SK-N-SH treated with all-trans-retinoic acid at 6 μM for 48 hours (cell line): ENCODE data around the gene IFI44L.

Source experiments
- ATAC-seq: fragments of 200-7000 bp; cut with Tn5 transposase; 3 replicates; pipeline ENCODE4 v1.9.1; 2020; ENCODE audit warnings: mild to moderate bottlenecking, moderate library complexity
- ARNTL ChIP-seq: fragments of 450-650 bp; formaldehyde crosslinking; IDR thresholded peaks from 2 replicates; pipeline ENCODE4 v1.5.0; 2020; ENCODE audit warnings: low read depth, mild to moderate bottlenecking, moderate library complexity, borderline replicate concordance
- BACH2 ChIP-seq: fragments of 250-450 bp; sonication (Bioruptor Pico); IDR thresholded peaks from 2 replicates; pipeline ENCODE4 v1.9.0; 2021; ENCODE audit warnings: mild to moderate bottlenecking, borderline replicate concordance
- CSDC2 ChIP-seq: fragments of 250-450 bp; sonication (Bioruptor Pico); IDR thresholded peaks from 2 replicates; pipeline ENCODE4 v1.5.0; 2020; ENCODE audit warnings: mild to moderate bottlenecking, moderate library complexity
- ESRRG ChIP-seq: fragments of 250-450 bp; sonication (Bioruptor Pico); IDR thresholded peaks from 2 replicates; pipeline ENCODE4 v1.6.1; 2021; ENCODE audit warnings: mild to moderate bottlenecking
- GLIS3 ChIP-seq: fragments of 250-450 bp; sonication (Bioruptor Pico); IDR thresholded peaks from 2 replicates; pipeline ENCODE4 v1.5.0; 2020; ENCODE audit warnings: mild to moderate bottlenecking, moderate library complexity
- ISL1 ChIP-seq: fragments of 250-450 bp; sonication (Bioruptor Pico); IDR thresholded peaks from 2 replicates; pipeline ENCODE4 v2.1.2; 2022; ENCODE audit warnings: mild to moderate bottlenecking, moderate library complexity
- OSR1 ChIP-seq: fragments of 250-450 bp; sonication (Bioruptor Pico); IDR thresholded peaks from 2 replicates; pipeline ENCODE4 v1.8.0; 2022; ENCODE audit warnings: moderate library complexity, mild to moderate bottlenecking, inconsistent platforms
- PATZ1 ChIP-seq: fragments of 250-450 bp; sonication (Bioruptor Pico); IDR thresholded peaks from 2 replicates; pipeline ENCODE4 v1.8.0; 2020; ENCODE audit warnings: mild to moderate bottlenecking, moderate library complexity, borderline replicate concordance
- PPARA ChIP-seq: fragments of 250-450 bp; sonication (Bioruptor Pico); IDR thresholded peaks from 2 replicates; pipeline ENCODE4 v1.5.0; 2020; ENCODE audit warnings: mild to moderate bottlenecking, borderline replicate concordance
- RARB ChIP-seq: fragments of 250-450 bp; sonication (Bioruptor Pico); IDR thresholded peaks from 2 replicates; pipeline ENCODE4 v1.8.0; 2021; ENCODE audit warnings: mild to moderate bottlenecking, moderate library complexity
- SNAI2 ChIP-seq: fragments of 250-450 bp; sonication (Bioruptor Pico); IDR thresholded peaks from 2 replicates; pipeline ENCODE4 v1.5.0; 2020; ENCODE audit warnings: mild to moderate bottlenecking, moderate library complexity
- TCF4 ChIP-seq: fragments of 250-450 bp; sonication (Bioruptor Pico); IDR thresholded peaks from 2 replicates; pipeline ENCODE4 v1.8.0; 2021; ENCODE audit warnings: mild to moderate bottlenecking, moderate library complexity, borderline replicate concordance
- TOX ChIP-seq: fragments of 250-450 bp; sonication (Bioruptor Pico); IDR thresholded peaks from 2 replicates; pipeline ENCODE4 v1.8.0; 2021; ENCODE audit warnings: mild to moderate bottlenecking, moderate library complexity, borderline replicate concordance
- ZC3H10 ChIP-seq: fragments of 250-450 bp; sonication (Bioruptor Pico); IDR thresholded peaks from 2 replicates; pipeline ENCODE4 v1.5.1; 2021; ENCODE audit warnings: mild to moderate bottlenecking, moderate library complexity
- ZFP3 ChIP-seq: fragments of 250-450 bp; sonication (Bioruptor Pico); IDR thresholded peaks from 2 replicates; pipeline ENCODE4 v1.5.0; 2020; ENCODE audit warnings: mild to moderate bottlenecking, moderate library complexity
- ZFP30 ChIP-seq: fragments of 450-650 bp; formaldehyde crosslinking; IDR thresholded peaks from 2 replicates; pipeline ENCODE4 v1.5.0; 2022; ENCODE audit warnings: mild to moderate bottlenecking, moderate library complexity
- ZNF565 ChIP-seq: fragments of 450-650 bp; formaldehyde crosslinking; conservative IDR thresholded peaks from 2 replicates; pipeline ENCODE4 v1.5.0; 2020; ENCODE audit warnings: low read depth, mild to moderate bottlenecking, moderate library complexity
- ZNF70 ChIP-seq: fragments of 450-650 bp; formaldehyde crosslinking; IDR thresholded peaks from 2 replicates; pipeline ENCODE4 v1.5.0; 2020; ENCODE audit warnings: mild to moderate bottlenecking, moderate library complexity
- ZNF8 ChIP-seq: fragments of 450-650 bp; formaldehyde crosslinking; IDR thresholded peaks from 2 replicates; pipeline ENCODE4 v1.5.0; 2020; ENCODE audit warnings: mild to moderate bottlenecking, moderate library complexity
- TF ChIP-seq, protein P1 (sequence below): fragments of 250-450 bp; sonication (Bioruptor Pico); IDR thresholded peaks from 2 replicates; pipeline ENCODE4 v1.8.0; 2021; ENCODE audit warnings: low read depth, mild to moderate bottlenecking, moderate library complexity, borderline replicate concordance
- TF ChIP-seq, protein P2 (sequence below): fragments of 250-450 bp; sonication (Bioruptor Pico); IDR thresholded peaks from 2 replicates; pipeline ENCODE4 v1.5.1; 2020; ENCODE audit warnings: low read depth, mild to moderate bottlenecking, moderate library complexity
- TF ChIP-seq, protein P3 (sequence below): fragments of 250-450 bp; sonication (Bioruptor Pico); IDR thresholded peaks from 2 replicates; pipeline ENCODE4 v1.5.1; 2021; ENCODE audit warnings: mild to moderate bottlenecking, moderate library complexity

IFI44L gene

DNA sequence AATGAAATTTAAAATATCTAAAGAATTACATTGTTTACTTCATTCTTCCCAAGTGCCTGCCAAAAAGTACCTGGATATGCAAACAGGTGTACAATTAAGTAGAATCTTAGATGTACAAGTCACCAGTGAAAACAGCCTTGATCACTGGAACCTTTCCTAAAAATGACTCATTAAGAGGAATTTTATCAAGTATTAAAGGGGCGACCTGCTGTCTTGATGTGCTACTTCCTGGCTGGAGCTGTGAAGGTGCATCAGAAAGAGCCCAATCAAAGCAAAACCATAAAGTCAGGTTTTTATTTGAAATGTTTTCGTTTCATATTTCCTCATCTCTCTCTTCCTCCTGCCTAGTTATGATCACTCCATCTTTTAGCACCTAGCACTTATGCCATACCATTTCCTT lies 62.8 kb downstream of the IFI44L start:
- TF ChIP-seq ZFP30 (CRISPR knock-in tag) (no peak), PPARA (CRISPR knock-in tag) (no peak), RARB (CRISPR knock-in tag) (no peak), TCF4 (no peak), ZNF8 (CRISPR knock-in tag) (no peak), CSDC2 (no peak), ISL1 (no peak), PATZ1 (CRISPR knock-in tag) (no peak), SNAI2 (no peak), GLIS3 (CRISPR knock-in tag) (no peak), ARNTL (CRISPR knock-in tag) (no peak), ZC3H10 (no peak), ZNF565 (CRISPR knock-in tag) (no peak), ZFP3 (CRISPR knock-in tag) (no peak), ZNF70 (CRISPR knock-in tag) (no peak), OSR1 (CRISPR knock-in tag) (no peak), BACH2 (CRISPR knock-in tag) (no peak), ESRRG (no peak)
- TF ChIP-seq, protein P1, sequence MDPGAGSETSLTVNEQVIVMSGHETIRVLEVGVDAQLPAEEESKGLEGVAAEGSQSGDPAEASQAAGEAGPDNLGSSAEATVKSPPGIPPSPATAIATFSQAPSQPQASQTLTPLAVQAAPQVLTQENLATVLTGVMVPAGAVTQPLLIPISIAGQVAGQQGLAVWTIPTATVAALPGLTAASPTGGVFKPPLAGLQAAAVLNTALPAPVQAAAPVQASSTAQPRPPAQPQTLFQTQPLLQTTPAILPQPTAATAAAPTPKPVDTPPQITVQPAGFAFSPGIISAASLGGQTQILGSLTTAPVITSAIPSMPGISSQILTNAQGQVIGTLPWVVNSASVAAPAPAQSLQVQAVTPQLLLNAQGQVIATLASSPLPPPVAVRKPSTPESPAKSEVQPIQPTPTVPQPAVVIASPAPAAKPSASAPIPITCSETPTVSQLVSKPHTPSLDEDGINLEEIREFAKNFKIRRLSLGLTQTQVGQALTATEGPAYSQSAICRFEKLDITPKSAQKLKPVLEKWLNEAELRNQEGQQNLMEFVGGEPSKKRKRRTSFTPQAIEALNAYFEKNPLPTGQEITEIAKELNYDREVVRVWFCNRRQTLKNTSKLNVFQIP (CRISPR knock-in tag), result no peak
- TF ChIP-seq, protein P2, sequence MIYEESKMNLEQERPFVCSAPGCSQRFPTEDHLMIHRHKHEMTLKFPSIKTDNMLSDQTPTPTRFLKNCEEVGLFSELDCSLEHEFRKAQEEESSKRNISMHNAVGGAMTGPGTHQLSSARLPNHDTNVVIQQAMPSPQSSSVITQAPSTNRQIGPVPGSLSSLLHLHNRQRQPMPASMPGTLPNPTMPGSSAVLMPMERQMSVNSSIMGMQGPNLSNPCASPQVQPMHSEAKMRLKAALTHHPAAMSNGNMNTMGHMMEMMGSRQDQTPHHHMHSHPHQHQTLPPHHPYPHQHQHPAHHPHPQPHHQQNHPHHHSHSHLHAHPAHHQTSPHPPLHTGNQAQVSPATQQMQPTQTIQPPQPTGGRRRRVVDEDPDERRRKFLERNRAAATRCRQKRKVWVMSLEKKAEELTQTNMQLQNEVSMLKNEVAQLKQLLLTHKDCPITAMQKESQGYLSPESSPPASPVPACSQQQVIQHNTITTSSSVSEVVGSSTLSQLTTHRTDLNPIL (CRISPR knock-in tag), result no peak
- no peak for ATAC-seq

DNA sequence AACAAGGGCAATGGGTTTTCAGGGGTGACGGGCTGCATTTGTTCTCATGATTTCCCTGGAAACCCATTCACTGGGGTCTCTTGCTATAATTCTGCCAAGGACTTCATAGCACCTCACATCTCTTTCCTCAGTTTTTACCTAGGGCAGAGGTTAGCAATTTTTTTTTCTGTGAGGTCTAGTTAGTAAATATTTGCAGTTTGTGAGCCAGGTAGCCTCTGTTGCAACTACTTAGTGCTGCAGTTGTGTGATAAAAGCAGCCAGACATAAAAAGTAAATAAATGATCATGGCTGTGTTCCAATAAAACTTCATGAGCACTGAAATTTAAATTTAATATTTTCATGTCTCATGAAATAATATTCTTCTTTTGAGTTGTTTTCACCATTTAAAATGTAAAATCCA lies 67.1 kb downstream of the IFI44L start:
- TF ChIP-seq SNAI2 (no peak), ISL1 (no peak), CSDC2 (no peak), ZC3H10 (no peak), ZNF70 (CRISPR knock-in tag) (no peak), TOX (no peak), OSR1 (CRISPR knock-in tag) (no peak), ZNF8 (CRISPR knock-in tag) (no peak), PPARA (CRISPR knock-in tag) (no peak), TCF4 (no peak), ZFP30 (CRISPR knock-in tag) (no peak)
- TF ChIP-seq, protein P2 (CRISPR knock-in tag), result no peak
- TF ChIP-seq, protein P3, sequence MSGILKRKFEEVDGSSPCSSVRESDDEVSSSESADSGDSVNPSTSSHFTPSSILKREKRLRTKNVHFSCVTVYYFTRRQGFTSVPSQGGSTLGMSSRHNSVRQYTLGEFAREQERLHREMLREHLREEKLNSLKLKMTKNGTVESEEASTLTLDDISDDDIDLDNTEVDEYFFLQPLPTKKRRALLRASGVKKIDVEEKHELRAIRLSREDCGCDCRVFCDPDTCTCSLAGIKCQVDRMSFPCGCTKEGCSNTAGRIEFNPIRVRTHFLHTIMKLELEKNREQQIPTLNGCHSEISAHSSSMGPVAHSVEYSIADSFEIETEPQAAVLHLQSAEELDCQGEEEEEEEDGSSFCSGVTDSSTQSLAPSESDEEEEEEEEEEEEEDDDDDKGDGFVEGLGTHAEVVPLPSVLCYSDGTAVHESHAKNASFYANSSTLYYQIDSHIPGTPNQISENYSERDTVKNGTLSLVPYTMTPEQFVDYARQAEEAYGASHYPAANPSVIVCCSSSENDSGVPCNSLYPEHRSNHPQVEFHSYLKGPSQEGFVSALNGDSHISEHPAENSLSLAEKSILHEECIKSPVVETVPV, result no peak
- TF ChIP-seq, protein P1 (CRISPR knock-in tag), result no peak
- ATAC-seq, result no peak

DNA sequence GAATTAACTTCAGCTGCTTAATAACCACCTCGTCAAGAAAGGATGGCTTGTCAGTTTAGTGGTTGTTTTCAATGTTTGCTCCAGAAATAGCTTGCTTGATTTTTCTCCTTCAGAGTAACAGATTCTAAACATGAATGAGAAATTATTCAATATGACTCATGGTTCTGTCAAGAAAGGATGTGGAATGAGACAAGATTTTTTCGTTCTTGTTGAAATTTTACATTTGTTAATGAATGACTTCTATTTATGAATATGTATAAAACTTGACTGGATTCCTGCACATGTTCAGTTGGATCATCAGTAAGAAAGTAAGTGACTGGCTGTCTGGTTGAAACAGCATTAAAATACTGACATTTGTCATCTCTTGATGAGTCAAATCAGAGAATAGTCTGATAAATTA lies 67.7 kb downstream of the IFI44L start:
- TF ChIP-seq ZFP3 (CRISPR knock-in tag) (no peak), ESRRG (no peak), ZNF565 (CRISPR knock-in tag) (no peak), ZC3H10 (no peak), RARB (CRISPR knock-in tag) (no peak)
- ATAC-seq, result peak; percentile 46
